Stimulated activated CD4-positive, alpha-beta T cell treated with anti-CD3 and anti-CD28 coated beads, Interleukin-4, amount 100 ng/mL, for 48 hours (primary cell): ENCODE data around the gene ARMH4.
A peak's percentile ranks its signal among the peaks of the same experiment; 100 is the strongest.

Source experiments
- DNase-seq, 2 donors: peaks; one replicate each; pipeline ENCODE4 v3.0.0-alpha.2; 2020; ENCODE audit warnings: low read depth in 2 of 2

The ARMH4 gene, protein sequence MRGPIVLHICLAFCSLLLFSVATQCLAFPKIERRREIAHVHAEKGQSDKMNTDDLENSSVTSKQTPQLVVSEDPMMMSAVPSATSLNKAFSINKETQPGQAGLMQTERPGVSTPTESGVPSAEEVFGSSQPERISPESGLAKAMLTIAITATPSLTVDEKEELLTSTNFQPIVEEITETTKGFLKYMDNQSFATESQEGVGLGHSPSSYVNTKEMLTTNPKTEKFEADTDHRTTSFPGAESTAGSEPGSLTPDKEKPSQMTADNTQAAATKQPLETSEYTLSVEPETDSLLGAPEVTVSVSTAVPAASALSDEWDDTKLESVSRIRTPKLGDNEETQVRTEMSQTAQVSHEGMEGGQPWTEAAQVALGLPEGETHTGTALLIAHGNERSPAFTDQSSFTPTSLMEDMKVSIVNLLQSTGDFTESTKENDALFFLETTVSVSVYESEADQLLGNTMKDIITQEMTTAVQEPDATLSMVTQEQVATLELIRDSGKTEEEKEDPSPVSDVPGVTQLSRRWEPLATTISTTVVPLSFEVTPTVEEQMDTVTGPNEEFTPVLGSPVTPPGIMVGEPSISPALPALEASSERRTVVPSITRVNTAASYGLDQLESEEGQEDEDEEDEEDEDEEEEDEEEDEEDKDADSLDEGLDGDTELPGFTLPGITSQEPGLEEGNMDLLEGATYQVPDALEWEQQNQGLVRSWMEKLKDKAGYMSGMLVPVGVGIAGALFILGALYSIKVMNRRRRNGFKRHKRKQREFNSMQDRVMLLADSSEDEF

DNA sequence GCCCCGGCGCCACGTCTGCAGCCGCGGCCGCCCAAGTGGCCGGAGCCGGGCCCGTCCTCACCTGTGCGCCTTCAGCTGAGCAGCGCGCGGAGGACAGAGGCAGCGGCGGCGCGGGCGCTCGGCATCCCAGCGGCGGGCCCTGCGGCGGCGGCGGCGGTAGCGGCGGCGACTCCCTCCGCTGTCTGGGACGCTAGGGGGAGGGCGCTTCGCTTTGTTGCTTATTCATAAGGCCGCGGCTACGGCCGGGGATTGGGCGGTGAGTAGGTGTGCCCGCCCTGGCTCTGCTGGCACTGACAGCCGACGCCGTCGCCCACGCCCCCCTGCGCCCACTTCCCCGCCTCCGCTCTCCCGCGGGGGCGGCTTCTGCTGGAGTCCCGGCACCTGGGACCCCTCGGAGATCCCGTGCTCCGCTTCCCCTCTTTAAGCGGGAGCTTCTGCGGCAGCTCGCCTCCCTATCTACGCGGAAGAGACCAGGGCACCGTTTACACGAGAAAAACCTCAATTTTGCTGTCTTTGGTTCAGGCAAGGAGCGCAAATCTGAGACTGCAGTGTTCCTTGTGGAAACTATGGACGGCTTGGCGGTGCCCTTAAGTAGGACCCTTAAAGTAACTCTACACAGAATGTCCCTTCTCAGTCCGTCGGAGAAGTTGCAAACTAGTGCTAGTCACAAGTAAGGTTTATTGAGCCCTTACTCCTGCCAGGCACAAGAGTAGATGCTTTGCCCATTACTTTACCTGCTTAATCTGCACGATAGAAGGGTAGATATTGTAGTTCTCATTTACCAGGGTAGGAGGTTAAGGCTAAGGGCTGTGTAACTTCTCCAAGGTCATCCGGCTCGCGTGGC lies at the start of gene ARMH4:
TSS of gene ARMH4 (minus strand) at position 200 of the 844 bp plus-strand sequence. CDS start 12,855 bp downstream, outside the sequence.
- DNase-seq = peak; percentile 43 to 51

GRCh38 chr14:58200846-58201245 lies 48.8 kb upstream of the ARMH4 start:
- no peak for DNase-seq

DNA sequence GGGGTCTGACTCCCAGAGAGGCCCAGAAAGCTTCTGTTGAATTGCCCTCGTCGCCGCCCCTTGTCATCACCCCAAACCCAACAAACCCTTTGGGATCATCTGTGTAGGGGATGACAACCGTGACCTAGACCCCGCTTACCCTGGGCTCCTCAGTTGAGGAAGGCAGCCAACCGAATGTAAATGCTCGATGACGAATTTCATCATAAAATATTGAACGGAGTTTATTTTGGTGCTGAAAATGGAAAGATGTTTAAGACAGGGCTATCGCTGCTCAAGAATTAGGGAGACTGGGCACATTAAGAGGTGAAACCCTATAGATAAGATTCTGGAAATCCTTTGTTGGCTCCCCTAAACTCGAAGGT lies 48.4 kb upstream of the ARMH4 start:
- DNase-seq = no peak

- DNase-seq = peak; percentile 82 to 85
These were observed 47.9 kb upstream of the ARMH4 start, which contains the start of gene ACTR10 for GRCh38 chr14:58199726-58200479. TSS of gene ACTR10 (plus strand) at chr14:58200149. CDS start at chr14:58200218, 69 bp downstream.

- no peak for DNase-seq
These were observed 46.1 kb upstream of the ARMH4 start for GRCh38 chr14:58198086-58198485.

DNA sequence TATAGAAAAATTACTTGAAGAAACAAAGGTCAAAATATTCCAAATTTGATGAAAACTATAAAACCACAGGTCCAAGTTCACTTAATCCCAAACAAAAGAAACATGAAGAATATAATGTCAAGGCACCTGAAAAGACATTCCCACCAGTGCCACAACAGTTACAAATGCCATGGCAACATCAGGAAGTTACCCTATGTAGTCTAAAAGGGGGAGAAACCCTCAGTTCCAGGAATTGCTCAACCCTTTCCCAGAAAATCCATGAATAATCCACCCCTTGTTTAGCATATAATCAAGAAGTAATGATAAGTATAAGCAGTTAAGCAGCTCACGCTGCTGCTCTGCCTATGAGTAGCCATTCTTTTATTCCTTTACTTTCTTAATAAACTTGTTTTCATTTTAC lies 44.2 kb upstream of the ARMH4 start:
- no peak for DNase-seq

- DNase-seq = no peak
These were observed 41.5 kb upstream of the ARMH4 start for GRCh38 chr14:58193542-58193941.

- no peak for DNase-seq
These were observed 40.0 kb upstream of the ARMH4 start for GRCh38 chr14:58191763-58192601.

DNA sequence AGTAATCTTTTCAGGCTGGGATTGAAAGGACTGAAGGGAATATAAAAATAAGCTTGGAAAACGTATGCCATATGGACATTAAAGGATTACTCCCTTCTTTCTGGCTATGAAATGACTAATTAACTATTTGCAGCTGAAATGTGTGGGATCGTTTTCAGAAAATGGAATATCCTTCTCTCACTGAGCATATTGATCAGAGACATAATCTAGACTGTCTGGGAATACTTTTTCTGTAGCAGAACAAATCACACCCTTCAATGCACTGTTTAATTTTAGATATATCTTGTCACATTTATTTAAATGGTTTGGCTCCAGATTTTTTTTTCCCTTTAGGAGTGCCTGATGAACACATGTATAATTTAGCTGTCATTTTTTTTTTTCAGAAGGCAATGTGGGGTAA lies 37.2 kb upstream of the ARMH4 start:
- no peak for DNase-seq

DNA sequence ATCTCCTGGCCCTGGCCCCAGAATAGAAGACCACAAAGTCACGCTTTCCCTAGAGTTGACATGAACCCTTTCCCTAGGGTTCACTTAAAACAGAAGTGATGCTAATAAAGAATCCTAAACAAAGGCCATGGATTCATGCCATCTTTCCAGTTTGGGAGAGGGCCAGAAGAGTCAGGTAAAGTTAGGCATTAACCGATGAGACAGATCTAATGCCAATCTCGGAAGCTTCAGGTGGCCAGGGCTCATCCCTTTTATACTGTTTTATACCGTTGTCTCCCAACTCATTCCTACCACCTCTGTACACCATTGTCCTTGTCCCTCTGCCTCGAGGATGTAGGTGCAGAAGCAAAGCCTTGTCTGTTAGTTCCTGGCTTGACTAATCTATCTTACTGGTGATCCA lies 25.1 kb upstream of the ARMH4 start:
- no peak for DNase-seq

- DNase-seq = peak; percentile 29 to 45
These were observed 19.1 kb upstream of the ARMH4 start for GRCh38 chr14:58171090-58171489.

- DNase-seq = no peak
These were observed 15.9 kb upstream of the ARMH4 start for GRCh38 chr14:58167891-58168290.

GRCh38 chr14:58167057-58167456 lies 15.0 kb upstream of the ARMH4 start:
- no peak for DNase-seq

GRCh38 chr14:58166005-58166983 lies 14.3 kb upstream of the ARMH4 start:
- DNase-seq = peak; percentile 69 to 85

GRCh38 chr14:58160561-58160960 lies 8.5 kb upstream of the ARMH4 start:
- DNase-seq = no peak

GRCh38 chr14:58151133-58152013 lies 640 bp downstream of the ARMH4 start:
- no peak for DNase-seq

DNA sequence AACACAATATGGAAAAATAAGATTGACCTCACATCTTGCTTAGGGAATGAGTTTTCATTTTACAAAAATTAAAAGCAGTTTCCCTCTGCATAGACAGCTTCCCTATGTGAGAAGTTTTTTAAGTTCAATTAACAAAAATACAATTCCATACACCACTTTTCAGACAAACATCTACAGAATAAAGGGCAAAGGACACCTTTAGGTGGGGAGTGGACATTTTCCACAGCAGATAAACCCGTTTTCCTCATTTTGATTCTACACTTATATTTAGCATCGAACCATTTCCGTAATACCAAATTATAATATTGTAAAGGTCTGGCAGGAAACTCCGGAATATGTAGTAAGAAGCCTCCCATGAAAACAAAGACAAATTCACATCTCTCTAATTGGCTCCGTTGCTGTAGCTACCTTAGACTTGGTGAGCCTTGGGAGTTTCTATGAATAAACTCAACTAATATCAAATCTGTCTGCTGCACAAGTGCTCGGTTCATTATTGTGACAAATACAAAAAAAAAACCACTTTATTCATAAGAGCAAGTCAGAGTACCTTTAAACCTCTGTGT lies 1.7 kb downstream of the ARMH4 start:
- DNase-seq = no peak

DNA sequence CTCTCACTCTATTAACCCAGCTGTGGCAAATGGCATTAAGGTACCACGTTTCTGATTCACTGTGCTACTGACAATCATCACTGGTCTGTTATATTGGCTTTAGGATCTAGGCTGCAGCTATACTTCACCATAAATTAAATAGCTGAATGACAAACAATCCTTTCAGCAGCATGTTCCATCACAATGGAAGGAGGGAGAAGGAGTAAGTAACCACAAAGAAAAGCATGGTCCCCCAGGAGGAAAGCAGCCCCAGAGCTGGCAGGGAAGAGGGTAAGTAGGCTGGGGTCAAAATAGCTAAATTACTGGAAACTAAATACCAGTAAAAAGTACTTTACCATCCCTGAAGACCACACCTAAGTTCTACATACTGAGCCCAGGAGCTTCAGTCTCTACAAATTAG lies 2.8 kb downstream of the ARMH4 start:
- no peak for DNase-seq
